ENCODE data around the gene IMPG2. TPM values are rescaled to one million over a fixed set of nuclear protein-coding genes. Genes with fewer than 3 reads are reported as not detected.

Gene IMPG2
- total RNA-seq, 1 donor from 2014 or later: 0.74 TPM

- Mint-ChIP-seq H3K27me3 (ENCODE audit: unreplicated experiment) (peaks cover 1% of the 10 kb centered on the region), H3K9me3 (ENCODE audit: unreplicated experiment) (no peaks in the 10 kb centered on the region), H3K27ac (ENCODE audit: unreplicated experiment) (no peak overlapping the region), H3K4me1 (ENCODE audit: unreplicated experiment) (peaks cover 6% of the 10 kb centered on the region), H3K4me3 (ENCODE audit: unreplicated experiment) (no peak overlapping the region), H3K36me3 (ENCODE audit: low read depth, unreplicated experiment) (no peaks in the 10 kb centered on the region)
- peak; percentile 33 for TF ChIP-seq CTCF (IDR thresholded peaks at IDR 0.05; ENCODE audit: unreplicated experiment)
- no peak for DNase-seq (ENCODE audit: low spot score)
These were observed 124.2 kb downstream of the IMPG2 start for GRCh38 chr3:101195951-101196713.

GRCh38 chr3:101194392-101194791 is 126.0 kb downstream of the IMPG2 start:
- H3K4me3 Mint-ChIP-seq (ENCODE audit: unreplicated experiment): no peak overlapping the region
- no peaks in the 10 kb centered on the region for H3K9me3 Mint-ChIP-seq (ENCODE audit: unreplicated experiment)
- H3K27ac Mint-ChIP-seq (ENCODE audit: unreplicated experiment): no peak overlapping the region
- DNase-seq (ENCODE audit: low spot score): no peak
- H3K36me3 Mint-ChIP-seq (ENCODE audit: low read depth, unreplicated experiment): no peaks in the 10 kb centered on the region
- H3K27me3 Mint-ChIP-seq (ENCODE audit: unreplicated experiment): no peaks in the 10 kb centered on the region
- H3K4me1 Mint-ChIP-seq (ENCODE audit: unreplicated experiment): peaks cover 6% of the 10 kb centered on the region
- TF ChIP-seq CTCF (IDR thresholded peaks at IDR 0.05; ENCODE audit: unreplicated experiment): no peak

GRCh38 chr3:101193957-101194356 is 126.4 kb downstream of the IMPG2 start:
- H3K27ac Mint-ChIP-seq (ENCODE audit: unreplicated experiment): no peak overlapping the region
- H3K4me1 Mint-ChIP-seq (ENCODE audit: unreplicated experiment): peaks cover 6% of the 10 kb centered on the region
- H3K36me3 Mint-ChIP-seq (ENCODE audit: low read depth, unreplicated experiment): no peaks in the 10 kb centered on the region
- no peaks in the 10 kb centered on the region for H3K9me3 Mint-ChIP-seq (ENCODE audit: unreplicated experiment)
- DNase-seq (ENCODE audit: low spot score): no peak
- H3K4me3 Mint-ChIP-seq (ENCODE audit: unreplicated experiment): no peak overlapping the region
- H3K27me3 Mint-ChIP-seq (ENCODE audit: unreplicated experiment): no peaks in the 10 kb centered on the region
- TF ChIP-seq CTCF (IDR thresholded peaks at IDR 0.05; ENCODE audit: unreplicated experiment): no peak

GRCh38 chr3:101189796-101190195 is 130.6 kb downstream of the IMPG2 start:
- TF ChIP-seq CTCF (IDR thresholded peaks at IDR 0.05; ENCODE audit: unreplicated experiment): no peak
- no peaks in the 10 kb centered on the region for H3K27me3 Mint-ChIP-seq (ENCODE audit: unreplicated experiment)
- H3K27ac Mint-ChIP-seq (ENCODE audit: unreplicated experiment): no peak overlapping the region
- H3K4me3 Mint-ChIP-seq (ENCODE audit: unreplicated experiment): no peak overlapping the region
- no peaks in the 10 kb centered on the region for H3K36me3 Mint-ChIP-seq (ENCODE audit: low read depth, unreplicated experiment)
- H3K9me3 Mint-ChIP-seq (ENCODE audit: unreplicated experiment): no peaks in the 10 kb centered on the region
- no peaks in the 10 kb centered on the region for H3K4me1 Mint-ChIP-seq (ENCODE audit: unreplicated experiment)
- no peak for DNase-seq (ENCODE audit: low spot score)

GRCh38 chr3:101189176-101189575 is 131.2 kb downstream of the IMPG2 start:
- TF ChIP-seq CTCF (IDR thresholded peaks at IDR 0.05; ENCODE audit: unreplicated experiment): no peak
- H3K4me1 Mint-ChIP-seq (ENCODE audit: unreplicated experiment): no peaks in the 10 kb centered on the region
- no peaks in the 10 kb centered on the region for H3K27me3 Mint-ChIP-seq (ENCODE audit: unreplicated experiment)
- H3K27ac Mint-ChIP-seq (ENCODE audit: unreplicated experiment): no peak overlapping the region
- no peaks in the 10 kb centered on the region for H3K9me3 Mint-ChIP-seq (ENCODE audit: unreplicated experiment)
- no peak for DNase-seq (ENCODE audit: low spot score)
- no peak overlapping the region for H3K4me3 Mint-ChIP-seq (ENCODE audit: unreplicated experiment)
- no peaks in the 10 kb centered on the region for H3K36me3 Mint-ChIP-seq (ENCODE audit: low read depth, unreplicated experiment)

Data from endothelial cell (in vitro differentiated cells).